ENCODE results near the gene CYP2C18.
"Not testable (repeated sequence)": the region's sequence is repeated elsewhere in the genome, so short reads cannot be mapped to it uniquely, and the experiment has no call there.

Gene CYP2C18

GRCh38 chr10:94757916-94758315 lies 74.4 kb downstream of the CYP2C18 start:
- Histone ChIP-seq H3K36me3 (ENCODE audit: insufficient read depth) (no peaks in the 10 kb centered on the region), H3K4me2 (no peak overlapping the region), H3K4me3 (IDR thresholded peaks at IDR 0.05; ENCODE audit: insufficient read depth, low read depth, low read length) (no peak overlapping the region), H3K4me1 (ENCODE audit: low read depth, poor library complexity, severe bottlenecking) (no peaks in the 10 kb centered on the region), H4K20me1 (ENCODE audit: insufficient read depth) (no peaks in the 10 kb centered on the region), H2AFZ (ENCODE audit: low read depth) (no peak overlapping the region), H3K27ac (no peak overlapping the region), H3K79me2 (ENCODE audit: insufficient read depth, low read depth) (no peaks in the 10 kb centered on the region), H3K9ac (no peak overlapping the region), H3K27me3 (ENCODE audit: insufficient read depth, low read depth) (no peaks in the 10 kb centered on the region)
- no peak for TF ChIP-seq CTCF (conservative IDR thresholded peaks at IDR 0.05; ENCODE audit: low read depth, low read length)

GRCh38 chr10:94760586-94761178 lies 77.2 kb downstream of the CYP2C18 start:
- Histone ChIP-seq H3K36me3 (ENCODE audit: insufficient read depth) (no peaks in the 10 kb centered on the region), H3K9ac (no peak overlapping the region), H4K20me1 (ENCODE audit: insufficient read depth) (no peaks in the 10 kb centered on the region), H3K4me2 (no peak overlapping the region), H3K27ac (no peak overlapping the region), H3K27me3 (ENCODE audit: insufficient read depth, low read depth) (no peaks in the 10 kb centered on the region), H2AFZ (ENCODE audit: low read depth) (no peak overlapping the region), H3K4me1 (ENCODE audit: low read depth, poor library complexity, severe bottlenecking) (no peaks in the 10 kb centered on the region), H3K4me3 (IDR thresholded peaks at IDR 0.05; ENCODE audit: insufficient read depth, low read depth, low read length) (no peak overlapping the region), H3K79me2 (ENCODE audit: insufficient read depth, low read depth) (no peaks in the 10 kb centered on the region)
- TF ChIP-seq CTCF (conservative IDR thresholded peaks at IDR 0.05; ENCODE audit: low read depth, low read length), result no peak

- Histone ChIP-seq H4K20me1 (ENCODE audit: insufficient read depth) (no peaks in the 10 kb centered on the region), H3K27me3 (ENCODE audit: insufficient read depth, low read depth) (no peaks in the 10 kb centered on the region), H3K27ac (no peak within 1 kb of the TSS), H3K4me2 (no peak within 1 kb of the TSS), H3K9ac (no peak within 1 kb of the TSS), H3K36me3 (ENCODE audit: insufficient read depth) (no peaks in the 10 kb centered on the region), H3K4me3 (IDR thresholded peaks at IDR 0.05; ENCODE audit: insufficient read depth, low read depth, low read length) (no peak within 1 kb of the TSS), H2AFZ (ENCODE audit: low read depth) (no peak within 1 kb of the TSS), H3K4me1 (ENCODE audit: low read depth, poor library complexity, severe bottlenecking) (no peaks in the 10 kb centered on the region), H3K79me2 (ENCODE audit: insufficient read depth, low read depth) (no peaks in the 10 kb centered on the region)
- TF ChIP-seq CTCF (conservative IDR thresholded peaks at IDR 0.05; ENCODE audit: low read depth, low read length), result no peak
Measured at GRCh38 chr10:94762393-94762792, 78.9 kb downstream of the CYP2C18 start, which contains the start of gene CYP2C19. Gene CYP2C19, plus strand, starts transcription at chr10:94762681. Its CDS starts 25 bp downstream, at chr10:94762706.

GRCh38 chr10:94775425-94775824 lies 91.9 kb downstream of the CYP2C18 start:
- H3K9ac ChIP-seq; H3K79me2 ChIP-seq (ENCODE audit: insufficient read depth, low read depth); H4K20me1 ChIP-seq (ENCODE audit: insufficient read depth); H3K4me2 ChIP-seq; H3K27me3 ChIP-seq (ENCODE audit: insufficient read depth, low read depth); H2AFZ ChIP-seq (ENCODE audit: low read depth); H3K4me1 ChIP-seq (ENCODE audit: low read depth, poor library complexity, severe bottlenecking); H3K4me3 ChIP-seq (IDR thresholded peaks at IDR 0.05; ENCODE audit: insufficient read depth, low read depth, low read length); H3K27ac ChIP-seq; H3K36me3 ChIP-seq (ENCODE audit: insufficient read depth): not testable (repeated sequence)

- Histone ChIP-seq H4K20me1 (ENCODE audit: insufficient read depth) (no peaks in the 10 kb centered on the region), H3K27me3 (ENCODE audit: insufficient read depth, low read depth) (no peaks in the 10 kb centered on the region), H3K4me1 (ENCODE audit: low read depth, poor library complexity, severe bottlenecking) (no peaks in the 10 kb centered on the region), H3K4me3 (IDR thresholded peaks at IDR 0.05; ENCODE audit: insufficient read depth, low read depth, low read length) (no peak overlapping the region), H3K9ac (no peak overlapping the region), H3K4me2 (no peak overlapping the region), H3K27ac (no peak overlapping the region), H3K79me2 (ENCODE audit: insufficient read depth, low read depth) (no peaks in the 10 kb centered on the region), H3K36me3 (ENCODE audit: insufficient read depth) (no peaks in the 10 kb centered on the region), H2AFZ (ENCODE audit: low read depth) (no peak overlapping the region)
- no peak for TF ChIP-seq CTCF (conservative IDR thresholded peaks at IDR 0.05; ENCODE audit: low read depth, low read length)
Measured at GRCh38 chr10:94777886-94778458, 94.4 kb downstream of the CYP2C18 start.

Measured in KMS-11 (cell line).